ENCODE measurements around the gene EVC.
"Not testable (repeated sequence)": the region's sequence is repeated elsewhere in the genome, so short reads cannot be mapped to it uniquely, and the experiment has no call there.

The EVC gene

GRCh38 chr4:5721923-5722322 lies 10.9 kb downstream of the EVC start:
- no peak for TF ChIP-seq CTCF (IDR thresholded peaks at IDR 0.05; ENCODE audit: control insufficient read depth, insufficient read depth, low read depth, low read length, missing control alignments)
- no peak overlapping the region for H3K4me3 ChIP-seq (ENCODE audit: control insufficient read depth, low read depth, low read length)
- DNase-seq (ENCODE audit: low read depth) = no peak

- DNase-seq (ENCODE audit: low read depth) = no peak
- TF ChIP-seq CTCF (IDR thresholded peaks at IDR 0.05; ENCODE audit: control insufficient read depth, insufficient read depth, low read depth, low read length, missing control alignments) = no peak
- H3K4me3 ChIP-seq (ENCODE audit: control insufficient read depth, low read depth, low read length) = no peak overlapping the region
Measured at GRCh38 chr4:5722328-5722727, 11.3 kb downstream of the EVC start.

GRCh38 chr4:5724377-5724776 lies 13.4 kb downstream of the EVC start:
- H3K4me3 ChIP-seq (ENCODE audit: control insufficient read depth, low read depth, low read length) = no peak overlapping the region
- no peak for TF ChIP-seq CTCF (IDR thresholded peaks at IDR 0.05; ENCODE audit: control insufficient read depth, insufficient read depth, low read depth, low read length, missing control alignments)
- DNase-seq (ENCODE audit: low read depth) = no peak

GRCh38 chr4:5728412-5728811 lies 17.4 kb downstream of the EVC start:
- H3K4me3 ChIP-seq (ENCODE audit: control insufficient read depth, low read depth, low read length); DNase-seq (ENCODE audit: low read depth): not testable (repeated sequence)

- no peak for TF ChIP-seq CTCF (IDR thresholded peaks at IDR 0.05; ENCODE audit: control insufficient read depth, insufficient read depth, low read depth, low read length, missing control alignments)
- no peak overlapping the region for H3K4me3 ChIP-seq (ENCODE audit: control insufficient read depth, low read depth, low read length)
- no peak for DNase-seq (ENCODE audit: low read depth)
Measured at GRCh38 chr4:5730436-5730835, 19.4 kb downstream of the EVC start.

- no peak overlapping the region for H3K4me3 ChIP-seq (ENCODE audit: control insufficient read depth, low read depth, low read length)
- DNase-seq (ENCODE audit: low read depth) = no peak
- no peak for TF ChIP-seq CTCF (IDR thresholded peaks at IDR 0.05; ENCODE audit: control insufficient read depth, insufficient read depth, low read depth, low read length, missing control alignments)
Measured at GRCh38 chr4:5730993-5731990, 20.3 kb downstream of the EVC start.

- no peak overlapping the region for H3K4me3 ChIP-seq (ENCODE audit: control insufficient read depth, low read depth, low read length)
- no peak for TF ChIP-seq CTCF (IDR thresholded peaks at IDR 0.05; ENCODE audit: control insufficient read depth, insufficient read depth, low read depth, low read length, missing control alignments)
- no peak for DNase-seq (ENCODE audit: low read depth)
Measured at GRCh38 chr4:5732158-5732557, 21.2 kb downstream of the EVC start.
